ENCODE data around the gene PPP1R12C.
"Not testable (repeated sequence)": the region's sequence is repeated elsewhere in the genome, so short reads cannot be mapped to it uniquely, and the experiment has no call there.

Gene PPP1R12C

GRCh38 chr19:55116859-55117662, at the start of gene PPP1R12C:
TSS of gene PPP1R12C (minus strand) at chr19:55117637. CDS start at chr19:55117543, 94 bp downstream.
- no peak for DNase-seq

GRCh38 chr19:55166530-55167268, 49.3 kb upstream of the PPP1R12C start, which contains the start of gene DNAAF3:
TSS of gene DNAAF3 (minus strand) at chr19:55166613. CDS start at chr19:55166413, 200 bp downstream.
- peak; percentile 48 for DNase-seq

GRCh38 chr19:55165952-55166529, 48.6 kb upstream of the PPP1R12C start:
- peak; percentile 27 for DNase-seq

DNA sequence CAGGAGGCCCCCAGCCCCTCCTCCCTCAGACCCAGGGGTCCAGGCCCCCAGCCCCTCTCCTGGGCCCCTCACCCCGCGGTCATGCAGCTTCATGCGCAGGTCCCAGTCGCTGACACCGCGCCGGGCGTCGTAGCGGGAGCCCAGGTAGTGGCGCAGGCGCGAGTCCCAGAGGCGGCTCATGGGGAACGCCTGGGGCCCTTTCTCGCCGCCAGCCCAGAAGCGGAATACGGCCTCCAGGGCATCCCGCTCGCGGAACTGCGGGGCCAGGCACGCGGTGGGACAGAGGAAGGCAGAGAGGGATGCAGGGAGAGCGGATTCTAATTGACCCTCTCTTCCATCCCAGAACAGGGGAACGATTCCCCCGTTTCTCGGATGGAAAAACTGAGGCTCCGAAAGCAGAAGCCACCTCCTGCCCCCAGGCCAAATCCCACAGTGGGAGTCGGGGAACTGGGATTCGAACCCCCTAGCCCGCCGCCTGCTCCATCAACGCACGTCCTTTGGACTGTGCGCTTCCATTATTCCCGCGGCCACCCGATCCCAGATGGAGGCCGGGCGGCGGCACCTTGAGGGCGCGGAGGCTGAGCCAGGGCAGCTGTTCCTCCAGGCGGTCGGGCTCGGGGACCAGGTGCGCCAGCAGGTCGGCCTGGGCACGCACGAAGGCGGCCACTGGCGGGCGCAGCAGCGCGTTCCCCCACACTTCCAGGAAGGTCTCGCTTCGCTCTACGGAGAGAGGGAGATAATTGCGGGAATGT, 44.3 kb upstream of the PPP1R12C start:
- no peak for DNase-seq

DNA sequence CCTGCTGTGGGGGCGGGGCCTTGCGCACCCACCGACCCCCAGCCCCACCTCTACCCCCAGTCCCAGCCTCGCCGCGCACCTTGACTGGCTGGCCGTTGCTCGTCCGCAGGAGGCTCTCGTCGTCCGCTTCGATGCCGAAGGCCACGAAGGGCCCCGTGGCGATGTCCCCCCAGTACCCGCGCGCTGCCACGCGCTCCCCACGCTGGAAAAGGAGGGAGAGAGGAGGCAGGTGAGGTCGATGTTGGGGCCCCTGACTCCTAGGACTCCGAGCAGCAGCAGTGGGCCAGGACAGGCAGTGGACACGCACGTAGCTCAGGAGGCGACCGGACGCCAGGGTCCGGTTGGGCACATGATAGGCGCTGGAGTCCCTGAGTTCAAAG, 43.5 kb upstream of the PPP1R12C start:
- no peak for DNase-seq

DNA sequence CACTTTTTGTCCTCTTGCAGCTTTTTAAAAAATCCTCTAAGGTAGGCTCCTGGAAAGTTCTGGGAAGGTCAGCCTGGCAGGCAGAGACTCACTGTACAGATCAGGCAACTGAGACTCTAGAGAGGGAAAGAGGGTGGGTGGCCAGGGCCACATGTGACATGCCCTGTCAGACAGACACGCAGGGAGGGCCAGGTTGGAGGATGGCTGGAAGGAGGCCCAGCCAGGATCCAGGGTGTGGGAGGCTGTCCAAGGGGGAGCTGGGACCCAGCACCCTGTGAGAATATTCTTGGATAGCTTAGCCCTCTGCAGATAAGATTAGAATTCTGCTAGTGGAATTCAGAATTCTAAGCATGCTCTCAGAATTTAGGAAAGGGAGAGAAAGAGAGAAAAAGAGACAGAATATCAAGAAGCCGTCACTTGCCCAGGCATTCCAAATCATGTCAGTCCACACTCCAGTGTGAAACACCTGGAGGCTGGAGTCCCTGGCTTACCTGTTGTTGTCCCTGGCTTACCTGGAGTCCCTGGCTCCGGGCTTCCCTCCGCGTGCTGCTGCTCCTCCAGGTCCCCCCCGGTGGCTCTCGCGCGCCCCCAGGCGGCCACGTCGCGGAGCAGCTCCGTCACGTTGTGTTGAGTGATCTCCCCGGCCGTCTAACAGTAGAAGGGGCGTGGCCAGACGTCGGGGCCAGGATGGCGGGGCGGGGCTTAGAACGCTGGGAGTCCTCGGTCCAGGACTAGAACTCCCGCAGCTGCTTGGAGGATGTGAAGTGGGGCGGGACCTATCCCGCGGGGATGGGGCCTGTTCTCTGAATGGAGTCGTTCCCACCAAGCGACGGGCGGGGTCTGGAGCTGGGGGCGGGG, 42.9 kb upstream of the PPP1R12C start:
- peak; percentile 80 for DNase-seq

DNA sequence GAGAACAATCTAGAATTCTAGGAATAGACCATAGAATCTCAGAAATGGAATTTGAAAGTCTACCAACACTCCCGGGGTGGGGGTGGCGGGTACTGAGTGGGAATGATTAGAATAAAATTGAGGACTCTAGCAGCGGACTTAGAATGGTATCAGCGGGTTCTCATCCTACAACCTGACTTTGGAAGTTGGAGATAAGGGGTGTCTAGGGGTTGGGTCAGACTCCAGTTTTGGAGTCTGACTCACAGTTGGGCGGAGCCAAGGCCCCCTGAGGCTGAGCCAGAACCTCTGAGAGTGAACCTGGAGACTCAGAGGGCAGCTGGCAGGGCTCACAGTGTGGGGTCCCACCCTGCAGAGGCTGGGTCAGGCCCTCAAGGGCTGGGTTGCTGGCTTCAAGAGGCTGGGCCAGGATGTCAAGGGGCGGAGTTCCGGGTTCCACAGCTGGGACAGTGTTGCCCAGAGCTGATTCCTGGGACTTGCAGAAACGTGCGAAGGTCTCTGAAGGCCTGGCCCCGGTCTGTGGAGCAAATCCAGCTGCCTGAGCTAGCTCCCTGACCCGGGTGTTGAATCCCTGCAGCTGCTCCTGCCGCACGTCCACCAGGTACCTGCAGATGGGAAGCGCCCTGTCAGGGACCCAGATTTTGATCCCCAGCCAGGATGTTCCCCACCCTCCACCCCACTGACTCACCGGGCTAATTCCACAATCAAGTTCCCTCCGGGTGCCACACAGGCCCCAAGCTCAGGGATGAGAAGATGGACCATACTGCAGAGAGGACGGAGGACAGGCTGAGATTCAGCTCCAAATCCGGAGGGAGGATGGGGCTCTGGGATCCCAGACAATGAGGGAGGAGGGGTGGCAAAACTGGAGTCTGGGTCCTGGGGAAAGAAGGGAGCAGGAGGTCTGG, 41.7 kb upstream of the PPP1R12C start:
- DNase-seq, result no peak

DNA sequence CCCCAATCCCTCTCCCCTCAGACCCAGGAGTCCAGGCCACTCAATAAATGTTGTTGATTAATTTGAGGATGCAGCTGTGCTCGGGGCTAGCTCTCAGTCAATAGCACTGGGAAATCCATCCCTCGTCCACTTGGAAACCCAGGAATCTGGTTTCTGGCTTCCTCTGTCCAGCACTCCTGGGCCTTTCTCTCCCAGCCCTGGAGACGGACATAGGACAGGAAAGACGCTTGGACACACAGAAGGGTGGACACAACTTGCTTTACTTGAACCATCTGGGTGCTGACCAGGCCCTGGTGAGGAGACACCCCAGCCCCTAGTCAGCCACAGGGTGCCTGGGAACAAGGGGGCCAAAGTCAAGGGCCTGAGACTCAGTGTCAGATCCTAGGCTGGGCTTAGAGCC, 41.0 kb upstream of the PPP1R12C start:
- DNase-seq, result no peak

- DNase-seq, result no peak
Observed at GRCh38 chr19:55157064-55157908, 39.8 kb upstream of the PPP1R12C start, which contains the start of gene TNNI3. TSS of gene TNNI3 (minus strand) at chr19:55157732. CDS start at chr19:55157589, 143 bp downstream.

DNA sequence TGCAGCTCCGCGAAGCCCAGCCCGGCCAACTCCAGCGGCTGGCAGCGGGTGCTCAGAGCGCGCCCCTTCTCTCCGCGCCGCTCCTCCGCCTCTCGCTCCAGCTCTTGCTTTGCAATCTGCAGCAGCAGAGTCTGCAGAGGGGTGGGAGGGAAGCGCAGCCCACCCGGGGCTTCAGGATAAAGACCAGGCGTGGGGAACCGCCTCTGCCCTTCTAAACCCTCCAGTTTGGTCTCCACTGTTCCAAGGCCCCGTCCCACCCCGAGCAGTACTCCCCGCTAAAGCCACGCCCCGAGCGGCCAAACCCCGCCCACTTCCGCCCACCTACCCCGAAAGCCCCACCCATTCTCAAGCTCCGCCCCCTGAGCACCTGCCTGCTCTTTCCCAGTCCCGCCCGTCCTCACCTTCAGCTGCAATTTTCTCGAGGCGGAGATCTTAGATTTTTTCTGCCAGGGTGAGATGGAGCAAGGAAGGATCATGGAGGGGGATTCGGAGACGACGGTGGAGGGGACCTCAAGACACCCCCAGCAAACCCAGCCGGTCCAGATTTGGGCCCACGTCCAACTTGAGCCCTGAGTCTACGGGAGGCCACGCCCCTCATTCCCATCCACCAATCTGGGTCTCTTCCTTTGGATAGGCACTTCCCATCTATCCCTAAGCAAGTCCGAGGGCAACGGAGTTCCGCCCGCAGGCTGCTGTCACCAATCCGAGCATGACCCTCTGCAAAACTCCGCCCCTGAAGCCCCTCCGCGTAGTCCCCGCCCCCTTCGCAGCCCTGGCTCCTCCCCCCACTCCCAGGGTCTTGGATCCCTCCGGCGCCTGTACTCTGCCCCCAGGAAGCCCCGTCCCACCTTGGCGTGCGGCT, 39.0 kb upstream of the PPP1R12C start:
- DNase-seq, result no peak

DNA sequence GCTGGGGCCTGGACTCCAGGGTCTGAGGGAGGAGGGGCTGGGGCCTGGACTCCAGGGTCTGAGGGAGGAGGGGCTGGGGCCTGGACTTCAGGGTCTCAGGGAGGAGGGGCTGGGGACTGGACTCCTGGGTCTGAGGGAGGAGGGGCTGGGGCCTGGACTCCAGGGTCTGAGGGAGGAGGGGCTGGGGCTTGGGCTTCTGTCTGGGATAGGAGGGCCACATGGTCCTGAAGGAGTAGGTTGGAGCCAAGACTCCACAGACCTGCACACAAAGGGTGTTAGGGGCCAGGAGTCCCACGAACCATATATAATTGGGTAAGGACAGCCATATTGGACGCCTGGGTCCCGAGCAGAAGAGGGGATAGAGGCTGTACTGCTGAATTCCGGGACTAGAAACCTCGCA, 38.3 kb upstream of the PPP1R12C start:
- DNase-seq, result not testable (repeated sequence)

DNA sequence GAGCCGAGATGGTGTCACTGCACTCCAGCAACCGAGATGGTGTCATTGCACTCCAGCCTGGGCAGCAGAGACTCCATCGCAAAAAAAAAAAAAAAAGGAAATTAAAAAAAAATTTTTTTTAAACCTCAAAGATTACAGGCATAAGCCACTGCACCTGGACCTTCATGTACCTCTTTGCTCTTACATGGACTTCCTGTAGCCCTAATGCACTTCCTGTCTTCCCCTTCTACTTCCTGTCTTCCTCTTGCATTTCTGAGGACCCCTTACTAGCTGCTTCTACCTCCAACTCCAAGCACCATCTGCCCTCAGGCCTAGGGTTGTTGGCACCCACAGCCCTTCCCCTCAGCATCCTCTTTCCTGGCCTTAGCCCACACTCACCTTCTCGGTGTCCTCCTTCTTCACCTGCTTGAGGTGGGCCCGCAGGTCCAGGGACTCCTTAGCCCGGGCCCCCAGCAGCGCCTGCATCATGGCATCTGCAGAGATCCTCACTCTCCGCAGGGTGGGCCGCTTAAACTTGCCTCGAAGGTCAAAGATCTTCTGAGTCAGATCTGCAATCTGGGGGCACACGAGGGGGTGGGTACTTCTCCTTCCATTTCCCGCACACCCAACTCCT, 36.3 kb upstream of the PPP1R12C start:
- no peak for DNase-seq

GRCh38 chr19:55152017-55152416, 34.6 kb upstream of the PPP1R12C start:
- DNase-seq, result no peak

DNA sequence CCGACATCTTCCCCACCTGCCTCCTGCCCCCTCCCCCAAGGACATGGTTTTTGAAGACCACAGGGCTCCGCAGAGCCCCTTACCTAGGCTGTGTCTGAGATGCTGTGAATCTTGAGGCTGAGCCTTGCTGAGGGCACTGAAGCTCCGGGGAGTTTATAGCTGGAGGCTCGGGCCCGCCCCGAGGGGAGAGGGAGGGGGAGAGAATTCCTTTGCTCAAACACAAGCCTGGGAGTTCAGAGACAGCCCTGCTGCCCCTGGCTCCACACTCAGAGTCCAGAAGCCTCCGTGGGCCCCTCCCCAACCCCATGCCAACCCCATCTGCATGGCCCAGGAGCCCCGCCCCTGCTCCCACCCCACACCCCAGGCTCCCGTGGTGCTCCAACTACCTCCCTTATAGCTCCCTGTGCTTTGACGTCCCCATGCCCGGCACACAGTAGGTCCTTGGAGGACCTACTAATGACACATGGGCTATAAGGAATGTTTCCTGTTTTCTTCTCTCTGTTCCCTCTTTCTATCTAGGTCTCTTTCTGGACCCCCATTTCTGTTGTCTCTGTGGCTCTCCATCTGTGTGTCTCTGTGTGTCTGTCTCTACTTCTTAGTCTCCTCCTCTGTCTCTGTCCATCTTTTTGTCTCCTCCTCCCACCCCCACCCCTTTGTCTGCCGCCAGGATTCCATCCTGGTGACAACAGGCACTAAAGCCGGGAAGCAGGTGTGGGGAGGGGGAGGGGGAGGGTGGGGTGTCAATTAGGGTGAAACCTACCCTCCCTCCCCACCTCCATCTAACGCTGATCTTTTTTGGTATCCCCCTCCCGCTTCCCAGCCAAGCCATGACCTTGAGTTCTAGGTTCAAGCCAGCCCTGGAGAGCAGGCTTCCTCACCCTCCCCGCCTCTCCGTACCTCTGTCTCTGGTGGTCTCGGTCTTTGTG, 31.9 kb upstream of the PPP1R12C start, which contains the start of gene TNNT1:
Gene TNNT1 (minus strand): TSS at position 129 of the 926 bp plus-strand sequence. CDS start 2,049 bp downstream, outside the sequence.
- DNase-seq, result no peak

- DNase-seq, result no peak
Observed at GRCh38 chr19:55147545-55148251, 30.3 kb upstream of the PPP1R12C start.

DNA sequence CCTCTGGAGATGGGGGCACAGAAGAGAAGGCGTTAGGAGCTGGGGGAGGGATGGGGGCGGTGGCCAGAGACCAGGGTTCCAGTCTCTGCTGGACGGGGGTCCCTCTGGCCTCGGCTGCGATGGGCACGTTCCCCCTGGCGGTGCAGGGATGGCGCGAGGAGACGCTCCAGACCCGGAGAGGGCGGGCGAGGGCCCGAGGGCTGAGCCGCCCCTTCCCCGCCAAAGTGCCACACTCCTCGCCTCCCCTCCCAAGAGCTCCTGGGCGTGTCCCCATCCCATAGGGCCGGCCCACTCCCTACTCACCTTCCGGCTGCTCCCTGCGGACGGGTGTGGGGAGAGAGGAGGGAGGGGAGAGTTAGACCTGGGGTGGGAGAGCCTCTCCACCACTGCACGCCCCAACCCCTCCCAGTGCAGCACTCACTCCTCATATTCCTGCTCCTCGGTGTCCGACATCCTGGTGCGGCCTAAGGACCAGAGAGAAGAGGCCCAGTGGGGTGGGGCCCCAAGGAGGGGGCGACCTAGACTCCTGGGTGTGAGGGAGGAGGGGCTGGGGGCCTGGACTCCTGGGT, 29.4 kb upstream of the PPP1R12C start:
- no peak for DNase-seq
